Parathyroid adenoma (tissue), 2 donors: ENCODE results near the gene PI4KA.
"Not testable (repeated sequence)": the region's sequence is repeated elsewhere in the genome, so short reads cannot be mapped to it uniquely, and the experiment has no call there.

Source experiments
- H2AFZ ChIP-seq: fragments of 300-600 bp; sonication (generic); one replicate; pipeline ENCODE4 v1.7.0; 2017; ENCODE audit warnings: antibody characterized with exemption, mild to moderate bottlenecking
- H3K27ac ChIP-seq: fragments of 300-600 bp; sonication (generic); one replicate; pipeline ENCODE4 v1.7.0; 2017
- H3K27me3 ChIP-seq: fragments of 300-600 bp; sonication (generic); one replicate; pipeline ENCODE4 v1.7.0; 2017; ENCODE audit warnings: low read length; ENCODE audit not compliant: control insufficient read depth, insufficient read depth
- H3K36me3 ChIP-seq: fragments of 300-600 bp; sonication (generic); one replicate; pipeline ENCODE4 v1.7.0; 2017; ENCODE audit warnings: low read length; ENCODE audit not compliant: control insufficient read depth, insufficient read depth
- H3K4me1 ChIP-seq: fragments of 300-600 bp; sonication (generic); one replicate; pipeline ENCODE4 v1.7.0; 2017; ENCODE audit warnings: control low read depth
- H3K4me2 ChIP-seq: fragments of 300-600 bp; sonication (generic); one replicate; pipeline ENCODE4 v1.7.0; 2017; ENCODE audit warnings: low read length
- H3K4me3 ChIP-seq: fragments of 300-600 bp; sonication (generic); one replicate; pipeline ENCODE4 v1.7.0; 2017; ENCODE audit warnings: low read depth, low read length
- H3K79me2 ChIP-seq: fragments of 300-600 bp; sonication (generic); one replicate; pipeline ENCODE4 v1.7.0; 2017; ENCODE audit warnings: control low read depth
- H3K9ac ChIP-seq: fragments of 300-600 bp; sonication (generic); one replicate; pipeline ENCODE4 v1.7.0; 2017; ENCODE audit warnings: mild to moderate bottlenecking
- H3K9me3 ChIP-seq: fragments of 300-600 bp; sonication (generic); one replicate; pipeline ENCODE4 v1.7.0; 2017; ENCODE audit warnings: low read length; ENCODE audit not compliant: control insufficient read depth
- TF ChIP-seq, protein P1 (sequence below): fragments of 300-600 bp; sonication (generic); IDR thresholded peaks from one replicate; pipeline ENCODE4 v1.7.0; 2017; ENCODE audit warnings: antibody characterized with exemption, mild to moderate bottlenecking
- donor health status: primary hyperparathyroidism.

The PI4KA gene

DNA sequence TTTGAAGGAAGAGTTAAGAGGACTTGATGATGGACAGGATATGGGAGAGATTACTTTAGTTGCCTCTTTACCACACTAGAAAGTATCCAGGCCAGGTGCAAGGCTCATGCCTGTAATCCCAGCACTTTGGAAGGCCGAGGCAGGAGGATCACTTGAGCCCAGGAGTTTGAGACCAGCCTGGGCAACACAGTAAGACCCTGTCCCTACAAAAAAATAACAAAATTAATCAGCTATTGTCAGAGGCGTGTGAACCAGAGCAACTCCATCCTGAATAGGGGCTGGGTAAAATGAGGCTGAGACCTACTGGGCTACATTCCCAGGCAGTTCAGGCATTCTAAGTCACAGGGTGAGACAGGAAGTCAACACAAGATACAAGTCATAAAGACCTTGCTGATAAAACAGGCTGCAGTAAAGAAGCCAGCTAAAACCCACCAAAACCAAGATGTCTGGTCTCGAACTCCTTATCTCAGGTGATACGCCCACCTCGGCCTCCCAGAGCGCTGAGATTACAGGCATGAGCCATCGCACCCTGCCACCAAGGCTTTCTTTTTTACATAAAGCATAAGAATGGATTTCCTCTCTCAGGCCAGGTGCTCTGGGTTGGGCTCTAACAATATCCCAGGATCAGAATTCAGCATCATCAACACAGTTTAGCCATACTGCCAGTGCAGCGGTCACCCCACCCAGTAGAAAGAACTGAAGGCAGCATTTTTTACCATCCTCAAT, 17.8 kb downstream of the PI4KA start:
- no peaks in the 10 kb centered on the region for H3K4me1 ChIP-seq
- H3K4me3 ChIP-seq: no peak overlapping the region
- H2AFZ ChIP-seq: no peak overlapping the region
- H3K36me3 ChIP-seq: no peaks in the 10 kb centered on the region
- H3K79me2 ChIP-seq: peaks cover 20% of the 10 kb centered on the region
- H3K27me3 ChIP-seq: no peaks in the 10 kb centered on the region
- no peak overlapping the region for H3K4me2 ChIP-seq
- no peak overlapping the region for H3K27ac ChIP-seq
- no peaks in the 10 kb centered on the region for H3K9me3 ChIP-seq
- no peak overlapping the region for H3K9ac ChIP-seq
- TF ChIP-seq, protein P1, sequence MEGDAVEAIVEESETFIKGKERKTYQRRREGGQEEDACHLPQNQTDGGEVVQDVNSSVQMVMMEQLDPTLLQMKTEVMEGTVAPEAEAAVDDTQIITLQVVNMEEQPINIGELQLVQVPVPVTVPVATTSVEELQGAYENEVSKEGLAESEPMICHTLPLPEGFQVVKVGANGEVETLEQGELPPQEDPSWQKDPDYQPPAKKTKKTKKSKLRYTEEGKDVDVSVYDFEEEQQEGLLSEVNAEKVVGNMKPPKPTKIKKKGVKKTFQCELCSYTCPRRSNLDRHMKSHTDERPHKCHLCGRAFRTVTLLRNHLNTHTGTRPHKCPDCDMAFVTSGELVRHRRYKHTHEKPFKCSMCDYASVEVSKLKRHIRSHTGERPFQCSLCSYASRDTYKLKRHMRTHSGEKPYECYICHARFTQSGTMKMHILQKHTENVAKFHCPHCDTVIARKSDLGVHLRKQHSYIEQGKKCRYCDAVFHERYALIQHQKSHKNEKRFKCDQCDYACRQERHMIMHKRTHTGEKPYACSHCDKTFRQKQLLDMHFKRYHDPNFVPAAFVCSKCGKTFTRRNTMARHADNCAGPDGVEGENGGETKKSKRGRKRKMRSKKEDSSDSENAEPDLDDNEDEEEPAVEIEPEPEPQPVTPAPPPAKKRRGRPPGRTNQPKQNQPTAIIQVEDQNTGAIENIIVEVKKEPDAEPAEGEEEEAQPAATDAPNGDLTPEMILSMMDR: no peak

DNA sequence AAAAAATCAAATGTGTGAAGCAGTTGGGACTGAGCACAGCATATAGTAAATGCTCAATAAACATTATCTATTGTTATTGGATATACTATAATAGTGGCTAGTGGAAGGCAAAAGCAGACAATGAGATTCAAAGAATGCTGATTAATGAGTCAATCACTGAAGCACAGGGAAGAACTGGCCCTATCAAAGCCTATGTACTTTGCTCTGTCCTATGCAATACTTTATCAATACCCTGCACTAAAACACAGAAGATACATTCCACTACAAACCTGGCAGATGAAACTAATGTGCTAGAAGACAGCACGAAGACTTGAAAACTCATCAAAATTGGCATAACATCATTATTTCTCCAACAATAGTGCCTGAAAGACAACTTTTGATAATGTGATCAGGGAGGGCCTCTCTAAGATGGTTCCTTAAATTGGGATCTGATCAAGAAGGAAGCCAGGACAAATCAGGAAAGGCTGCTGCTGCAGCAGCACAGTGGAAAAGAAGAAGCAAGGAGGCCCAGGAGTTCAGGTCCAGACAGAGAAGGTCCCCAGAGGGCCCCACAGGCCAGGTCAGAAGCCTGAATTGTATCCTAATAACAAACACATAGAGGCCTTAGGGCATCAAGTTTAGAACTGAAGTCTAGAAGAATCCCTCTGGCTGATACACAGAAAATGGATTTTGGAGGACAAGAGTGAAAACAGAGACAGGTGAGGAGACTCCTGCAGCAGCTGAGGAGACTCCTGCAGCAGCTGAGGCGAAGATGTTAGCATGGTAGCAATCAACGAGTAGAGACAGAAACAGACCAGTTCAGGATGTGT, 18.6 kb downstream of the PI4KA start:
- Histone ChIP-seq H3K4me1 (no peaks in the 10 kb centered on the region), H3K4me2 (no peak overlapping the region), H3K9ac (no peak overlapping the region), H3K9me3 (no peaks in the 10 kb centered on the region), H2AFZ (no peak overlapping the region), H3K79me2 (peaks cover 16% of the 10 kb centered on the region), H3K4me3 (no peak overlapping the region), H3K27me3 (no peaks in the 10 kb centered on the region), H3K27ac (no peak overlapping the region), H3K36me3 (no peaks in the 10 kb centered on the region)
- TF ChIP-seq, protein P1: no peak

DNA sequence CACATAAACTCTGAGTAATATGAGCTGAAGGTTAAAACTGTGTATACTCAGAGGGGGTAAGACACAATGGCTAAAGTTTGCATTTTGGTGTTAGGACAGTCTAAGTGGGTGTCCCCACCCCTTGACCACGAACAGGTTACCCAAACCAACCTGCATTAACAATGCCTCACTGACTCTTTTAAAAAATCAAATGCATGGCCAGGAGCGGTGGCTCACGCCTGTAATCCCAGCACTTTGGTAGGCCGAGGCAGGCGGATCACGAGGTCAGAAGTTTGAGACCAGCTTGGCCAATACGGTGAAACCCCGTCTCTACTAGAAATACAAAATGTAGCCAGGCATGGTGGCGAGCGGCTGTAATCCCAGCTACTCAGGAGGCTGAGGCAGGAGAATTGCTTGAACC, 19.3 kb downstream of the PI4KA start:
- H2AFZ ChIP-seq, H3K9ac ChIP-seq, H3K27ac ChIP-seq, H3K4me3 ChIP-seq, H3K4me2 ChIP-seq, H3K27me3 ChIP-seq, H3K4me1 ChIP-seq, H3K9me3 ChIP-seq, H3K36me3 ChIP-seq: not testable (repeated sequence)
- H3K79me2 ChIP-seq: peaks cover 13% of the 10 kb centered on the region

DNA sequence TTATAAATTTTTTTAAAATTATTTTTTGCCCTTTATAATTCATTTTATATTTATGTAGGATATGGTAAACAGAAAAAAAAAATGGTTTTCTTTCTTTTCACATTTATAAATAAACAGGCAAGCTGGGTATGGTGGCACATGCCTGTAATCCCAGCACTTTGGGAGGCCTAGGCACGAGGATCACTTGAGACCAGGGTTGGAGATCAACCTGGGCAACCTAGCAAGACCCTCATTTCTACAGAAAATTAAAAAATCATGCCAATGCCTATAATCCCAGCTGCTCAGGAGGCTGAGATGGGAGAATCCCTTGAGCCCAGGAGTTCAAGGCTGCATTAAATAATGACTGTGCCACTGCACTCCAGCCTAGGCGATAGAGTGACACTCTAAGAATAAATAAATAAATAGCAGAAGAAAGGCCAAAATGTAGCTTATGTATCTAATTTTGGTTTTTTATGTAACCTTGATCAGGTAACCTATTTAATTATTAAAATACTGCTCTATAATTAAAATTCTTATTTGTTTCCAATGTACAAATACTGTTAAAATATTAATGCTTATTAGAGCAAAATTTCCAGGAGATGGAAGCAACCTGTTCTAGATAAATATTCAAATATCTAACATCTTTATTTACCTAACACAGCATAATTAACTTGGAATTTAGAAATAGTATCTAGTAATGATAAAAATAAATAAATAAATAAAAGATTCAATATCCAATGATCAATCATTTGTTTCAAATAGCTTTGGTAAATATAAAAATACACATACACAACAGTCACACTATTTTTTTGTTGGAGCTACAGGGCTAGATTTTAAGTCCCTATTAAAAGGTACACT, 21.4 kb downstream of the PI4KA start:
- H3K79me2 ChIP-seq: peaks cover 7% of the 10 kb centered on the region
- no peaks in the 10 kb centered on the region for H3K9me3 ChIP-seq
- no peak overlapping the region for H3K9ac ChIP-seq
- no peak overlapping the region for H3K4me2 ChIP-seq
- H3K27me3 ChIP-seq: no peaks in the 10 kb centered on the region
- no peak overlapping the region for H3K27ac ChIP-seq
- H2AFZ ChIP-seq: no peak overlapping the region
- no peaks in the 10 kb centered on the region for H3K36me3 ChIP-seq
- TF ChIP-seq, protein P1: no peak
- no peak overlapping the region for H3K4me3 ChIP-seq
- H3K4me1 ChIP-seq: no peaks in the 10 kb centered on the region

DNA sequence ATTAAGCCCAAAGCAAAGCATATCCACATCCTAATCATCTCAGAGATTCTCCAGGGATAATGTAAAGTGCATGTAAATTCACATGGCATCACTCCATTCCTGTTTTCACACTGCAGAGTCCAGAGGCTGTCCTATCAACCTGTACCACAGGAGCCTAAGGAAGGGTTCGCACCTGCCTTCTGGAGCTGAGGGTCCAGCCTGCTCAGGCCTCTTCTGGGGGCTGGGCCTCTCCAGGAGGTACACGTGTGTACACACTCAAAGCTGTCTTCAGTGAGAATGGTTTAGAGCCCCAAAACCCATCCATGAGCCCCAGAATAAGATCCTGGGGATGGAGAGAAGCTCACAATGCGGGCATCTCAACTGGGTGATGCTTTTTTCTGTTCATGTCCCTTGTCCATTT, 23.9 kb downstream of the PI4KA start:
- H3K9me3 ChIP-seq: no peaks in the 10 kb centered on the region
- no peaks in the 10 kb centered on the region for H3K4me1 ChIP-seq
- TF ChIP-seq, protein P1: no peak
- no peak overlapping the region for H3K9ac ChIP-seq
- H3K27me3 ChIP-seq: no peaks in the 10 kb centered on the region
- H3K36me3 ChIP-seq: no peaks in the 10 kb centered on the region
- H3K79me2 ChIP-seq: peaks cover 6% of the 10 kb centered on the region
- H3K27ac ChIP-seq: no peak overlapping the region
- no peak overlapping the region for H3K4me2 ChIP-seq
- H2AFZ ChIP-seq: no peak overlapping the region
- H3K4me3 ChIP-seq: no peak overlapping the region
